NCI-H2029 treated with DMSO at 0.1 percent for 48 hours (cell line): ENCODE measurements around the gene RABL6.
"Not testable (repeated sequence)": the region's sequence is repeated elsewhere in the genome, so short reads cannot be mapped to it uniquely, and the experiment has no call there.

ENCODE experiments used
- DNase-seq: peaks from one replicate; lab custom pipeline; 2025; lab: John Stamatoyannopoulos, UW

The RABL6 gene

GRCh38 chr9:136882109-136882946, 74.6 kb downstream of the RABL6 start:
- no peak for DNase-seq

GRCh38 chr9:136882947-136883283, 75.2 kb downstream of the RABL6 start:
- DNase-seq: not testable (repeated sequence)

DNA sequence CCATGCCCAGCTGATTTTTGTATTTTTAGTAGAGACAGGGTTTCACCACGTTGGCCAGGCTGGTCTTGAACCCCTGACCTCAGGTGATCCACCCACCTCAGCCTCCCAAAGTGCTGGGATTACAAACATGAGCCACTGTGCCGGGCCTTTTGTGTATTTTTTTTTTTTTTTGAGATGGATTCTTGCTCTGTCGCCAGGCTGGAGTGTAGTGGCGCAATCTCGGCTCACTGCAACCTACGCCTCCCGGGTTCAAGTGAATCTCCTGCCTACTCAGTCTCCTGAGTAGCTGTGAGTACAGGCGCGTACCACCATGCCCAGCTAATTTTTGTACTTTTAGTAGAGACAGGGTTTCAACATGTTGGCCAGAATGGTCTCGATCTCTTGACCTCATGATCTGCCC, 75.9 kb downstream of the RABL6 start:
- not testable (repeated sequence) for DNase-seq

DNA sequence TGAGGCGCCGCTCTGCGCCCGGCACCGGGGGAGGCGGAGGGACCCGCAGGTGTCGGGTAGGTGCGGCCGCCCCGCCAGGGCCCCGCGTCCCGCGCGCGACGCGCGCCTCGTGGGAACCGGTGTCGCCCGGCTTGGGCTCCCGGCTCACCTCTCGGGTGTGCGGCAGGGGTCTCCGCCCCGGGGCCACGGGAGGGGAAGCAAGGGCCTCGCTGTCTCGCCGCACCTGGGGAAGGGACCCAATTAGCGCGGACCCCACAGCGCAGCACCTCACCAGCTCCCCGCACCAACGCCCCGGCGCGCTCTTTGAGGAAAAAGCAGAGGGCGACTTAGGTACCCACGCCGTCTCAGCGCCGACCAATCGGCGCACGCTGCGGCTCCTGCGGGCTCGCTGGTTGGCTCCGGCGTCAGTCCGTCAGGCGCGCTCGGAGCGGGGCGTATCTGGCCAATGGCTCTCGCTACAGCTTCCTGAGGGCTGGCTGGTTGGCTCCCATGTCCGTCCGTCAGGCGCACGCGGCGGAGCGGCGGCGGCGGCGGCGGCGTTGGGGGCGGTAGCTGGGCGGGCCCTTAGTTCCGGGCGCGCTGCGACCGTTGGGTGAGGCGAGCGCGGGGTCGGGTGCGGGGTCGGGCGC, 78.3 kb downstream of the RABL6 start, which contains the start of gene TRAF2:
Gene TRAF2 (plus strand): TSS at position 567 of the 629 bp plus-strand sequence. CDS start 12,225 bp downstream, outside the sequence.
- DNase-seq: peak; percentile 86

DNA sequence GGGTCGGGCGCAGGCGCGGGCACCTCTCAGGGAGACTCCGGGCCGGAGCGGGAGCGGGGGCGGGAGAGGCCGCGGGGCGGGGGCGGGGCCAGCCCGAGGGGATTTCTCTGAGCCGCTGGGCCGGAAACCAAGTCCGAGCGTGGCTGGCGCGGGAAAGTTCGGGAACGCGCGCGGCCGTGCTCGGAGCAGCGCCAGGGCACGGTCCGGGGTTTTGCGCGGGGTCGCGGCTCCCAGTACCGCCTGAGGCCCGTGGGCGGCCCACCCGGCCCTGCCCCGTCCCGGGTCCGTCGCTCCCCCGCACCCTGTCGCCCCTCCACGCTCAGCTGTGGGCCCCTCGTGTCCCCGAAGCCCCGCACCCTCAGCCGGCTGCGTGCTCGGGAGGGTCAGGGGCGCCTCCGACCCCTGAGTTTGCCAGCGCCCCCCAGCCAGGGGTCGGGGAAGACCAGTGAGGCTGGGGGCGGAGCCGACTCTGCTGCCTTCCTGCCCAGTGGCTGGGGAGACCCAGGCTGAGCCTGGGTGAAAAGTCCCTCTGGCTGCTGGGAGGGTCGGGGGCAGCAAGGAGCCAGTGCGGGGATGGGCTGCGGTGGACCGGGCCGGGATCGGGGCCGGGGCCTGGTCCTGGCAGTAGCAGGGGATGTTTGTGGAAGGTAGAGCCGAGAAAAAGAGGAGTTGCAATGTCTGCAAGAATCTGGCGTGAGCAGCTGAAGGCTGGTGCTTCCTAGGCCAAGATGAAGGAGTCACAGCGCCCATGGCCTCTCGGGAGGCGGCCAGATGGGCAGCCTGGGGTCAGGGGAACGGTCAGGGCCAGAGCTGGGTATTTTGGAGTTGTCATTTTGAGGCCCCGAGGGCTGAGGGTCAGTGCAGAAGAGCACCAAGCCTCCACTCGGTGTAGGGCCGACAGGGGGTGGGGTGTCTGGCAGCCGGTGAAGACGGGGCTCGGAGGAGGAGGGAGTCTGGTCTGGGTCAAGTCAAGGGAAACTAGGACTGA, 79.2 kb downstream of the RABL6 start:
- DNase-seq: no peak

- no peak for DNase-seq
Observed at GRCh38 chr9:136888454-136888853, 80.7 kb downstream of the RABL6 start.

- no peak for DNase-seq
Observed at GRCh38 chr9:136889858-136890257, 82.1 kb downstream of the RABL6 start.

- no peak for DNase-seq
Observed at GRCh38 chr9:136890661-136891060, 82.9 kb downstream of the RABL6 start.
